ENCODE measurements around the gene DENND1A. TPM values are rescaled to one million over a fixed set of nuclear protein-coding genes. Genes with fewer than 3 reads are reported as not detected.
"Not testable (repeated sequence)": the region's sequence is repeated elsewhere in the genome, so short reads cannot be mapped to it uniquely, and the experiment has no call there.

DENND1A gene
- total RNA-seq, 1 donor from 2014 or later = 24.4 TPM

DNA sequence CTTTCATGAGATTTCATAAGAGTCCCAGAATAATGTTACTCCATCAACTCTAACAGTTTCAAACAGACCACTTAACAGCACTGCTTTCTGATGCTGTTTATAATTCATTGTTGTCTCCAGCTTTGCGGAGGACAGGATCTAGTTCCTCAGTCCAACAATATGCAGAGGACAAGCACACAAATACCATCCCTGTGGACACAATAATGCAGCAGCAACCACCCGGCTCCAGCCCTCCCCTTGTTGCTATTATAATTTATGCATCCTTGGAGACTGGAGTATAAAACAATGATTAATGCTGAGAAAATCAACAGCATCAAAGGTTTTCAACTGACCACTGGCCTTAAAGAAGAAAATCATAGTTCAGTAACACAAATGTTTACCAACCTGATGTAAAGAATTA lies 108.3 kb downstream of the DENND1A start:
- DNase-seq (ENCODE audit: low spot score) = no peak

DNA sequence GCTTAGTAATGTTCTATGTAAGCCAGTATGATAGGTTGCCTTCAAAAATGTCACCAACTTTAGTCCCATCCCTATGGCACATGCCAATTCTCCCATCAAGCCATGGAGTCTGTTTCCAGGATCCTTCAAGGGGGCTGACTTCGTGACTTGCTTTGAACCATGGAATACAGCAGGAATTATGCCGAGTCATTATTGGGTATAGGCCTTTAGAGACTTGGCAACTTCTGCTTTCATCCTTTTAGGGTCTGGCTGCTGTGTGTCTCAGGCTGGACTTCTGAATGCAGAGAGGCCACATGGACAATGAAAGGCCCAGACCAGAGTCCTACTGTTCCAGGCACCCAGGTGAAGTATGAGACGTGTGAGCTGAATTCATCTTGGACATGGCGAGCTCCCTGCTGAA lies 109.8 kb downstream of the DENND1A start:
- no peak for DNase-seq (ENCODE audit: low spot score)

DNA sequence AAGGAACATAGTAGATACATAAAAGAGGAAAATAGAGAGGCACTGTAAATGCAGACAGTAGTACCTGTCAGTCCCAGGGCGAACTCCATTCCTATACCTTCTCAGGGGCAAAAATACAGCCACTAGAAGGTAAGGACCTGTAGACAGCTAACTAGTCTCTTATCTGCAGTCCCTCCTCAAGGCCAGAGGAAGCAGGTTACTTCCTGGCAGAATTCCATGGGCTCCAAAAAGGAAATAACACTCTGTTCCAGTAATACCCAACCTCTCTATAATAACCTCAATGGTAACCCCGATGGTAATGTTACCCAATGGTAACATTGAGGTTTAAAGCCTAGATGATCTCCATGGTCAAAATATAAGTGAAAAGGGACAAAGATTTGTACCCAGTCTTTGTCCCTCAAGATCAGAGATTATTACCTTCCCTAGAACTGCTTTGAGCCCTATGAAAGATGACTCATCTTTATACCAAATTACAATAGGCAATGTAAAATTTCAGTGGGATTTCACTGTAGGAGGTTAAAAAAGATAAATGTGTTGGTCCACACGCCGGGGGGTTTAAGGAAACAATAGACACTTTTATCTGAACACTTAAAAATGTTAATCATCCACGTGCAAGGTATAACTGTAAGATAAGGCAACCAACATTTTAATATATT lies 113.0 kb downstream of the DENND1A start:
- no peak for DNase-seq (ENCODE audit: low spot score)

DNA sequence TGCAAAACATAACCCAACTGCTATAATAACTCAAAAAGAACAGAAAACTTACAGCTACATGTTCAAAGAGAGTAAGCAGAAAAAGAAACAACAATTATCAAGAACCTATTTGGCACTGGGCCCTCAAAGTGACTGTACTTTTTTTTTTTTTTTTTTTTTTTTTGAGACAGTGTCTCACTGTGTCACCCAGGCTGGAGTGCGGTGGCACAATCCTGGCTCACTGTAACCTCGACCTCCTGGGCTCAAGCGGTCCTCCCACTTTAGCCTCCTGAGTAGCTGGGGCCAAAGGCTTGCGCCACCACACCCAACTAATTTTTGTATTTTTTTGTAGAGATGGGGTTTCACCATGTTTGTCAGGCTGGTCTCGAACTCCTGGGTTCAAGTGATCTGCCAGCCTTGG lies 114.1 kb downstream of the DENND1A start:
- DNase-seq (ENCODE audit: low spot score) = not testable (repeated sequence)

DNA sequence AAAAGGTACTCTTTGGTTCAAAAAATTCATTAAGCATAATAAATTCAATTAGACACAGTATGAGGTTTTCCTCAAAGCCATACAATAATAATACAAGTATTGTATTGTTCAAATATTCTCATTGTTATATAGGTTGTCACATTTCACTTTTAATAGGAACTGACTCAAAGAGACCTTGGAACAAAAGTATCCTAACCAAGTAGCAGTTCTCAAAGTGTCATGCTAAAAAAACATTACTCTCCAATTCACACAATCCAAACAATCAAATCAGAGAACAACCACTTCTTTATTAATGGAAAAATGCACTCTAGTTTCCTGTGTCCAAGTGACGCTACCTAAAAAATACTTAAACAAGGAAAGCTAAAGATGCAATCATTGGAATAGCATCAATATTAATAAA lies 115.4 kb downstream of the DENND1A start:
- DNase-seq (ENCODE audit: low spot score) = no peak

DNA sequence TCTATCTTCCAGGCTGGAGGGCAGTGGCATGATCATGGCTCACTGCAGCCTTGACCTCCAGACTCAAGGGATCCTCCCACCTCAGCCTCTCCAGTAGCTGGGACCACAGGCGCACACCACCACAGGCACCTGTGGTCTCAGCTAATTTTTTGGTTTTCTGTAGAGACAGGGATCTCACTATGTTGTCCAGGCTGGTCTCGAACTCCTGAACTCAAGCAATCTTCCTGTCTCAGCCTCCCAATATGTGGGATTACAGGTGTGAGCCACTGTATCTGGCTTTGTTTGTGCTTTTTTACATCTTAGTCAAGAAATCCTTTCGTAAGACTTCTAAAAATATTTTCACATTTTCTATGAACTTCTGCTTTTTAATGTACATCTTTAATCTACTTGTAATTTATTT lies 116.9 kb downstream of the DENND1A start:
- DNase-seq (ENCODE audit: low spot score) = no peak

DNA sequence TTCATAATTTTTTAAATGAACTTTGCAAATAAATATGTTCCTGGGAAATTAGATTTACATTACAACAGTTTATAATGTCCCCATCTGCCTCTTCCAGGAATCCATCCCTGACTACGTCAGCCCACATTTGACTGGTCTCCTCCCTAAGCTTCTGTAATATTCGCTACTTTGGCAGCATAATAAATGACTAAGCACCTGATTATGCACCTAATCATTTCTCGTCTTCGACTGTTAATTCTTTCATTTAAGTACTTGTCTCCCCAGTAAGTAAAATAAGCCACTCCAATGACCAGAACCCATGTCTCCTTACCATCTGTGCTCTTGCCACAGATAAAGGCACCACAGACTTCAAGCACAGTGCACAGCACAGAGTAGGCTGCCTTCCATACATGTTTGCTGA lies 122.7 kb downstream of the DENND1A start:
- no peak for DNase-seq (ENCODE audit: low spot score)

DNA sequence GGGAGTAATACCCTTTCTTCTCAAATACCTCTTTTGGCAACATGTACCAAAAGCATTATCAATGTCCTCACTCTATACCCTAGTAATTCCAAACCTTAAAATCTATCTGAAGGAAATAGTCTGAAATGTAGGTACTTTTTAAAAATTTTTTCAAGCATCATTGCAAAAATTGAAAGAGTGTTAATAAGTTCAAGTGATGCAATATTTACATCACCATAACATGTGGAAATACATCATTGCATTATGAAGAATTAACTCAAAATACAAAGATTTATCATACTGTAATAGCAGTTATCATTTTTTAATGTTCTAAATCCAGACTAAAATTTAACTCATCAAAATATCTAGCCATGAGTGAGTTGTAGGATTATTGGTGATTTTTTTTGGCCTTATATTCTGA lies 123.1 kb downstream of the DENND1A start:
- DNase-seq (ENCODE audit: low spot score) = no peak

DNA sequence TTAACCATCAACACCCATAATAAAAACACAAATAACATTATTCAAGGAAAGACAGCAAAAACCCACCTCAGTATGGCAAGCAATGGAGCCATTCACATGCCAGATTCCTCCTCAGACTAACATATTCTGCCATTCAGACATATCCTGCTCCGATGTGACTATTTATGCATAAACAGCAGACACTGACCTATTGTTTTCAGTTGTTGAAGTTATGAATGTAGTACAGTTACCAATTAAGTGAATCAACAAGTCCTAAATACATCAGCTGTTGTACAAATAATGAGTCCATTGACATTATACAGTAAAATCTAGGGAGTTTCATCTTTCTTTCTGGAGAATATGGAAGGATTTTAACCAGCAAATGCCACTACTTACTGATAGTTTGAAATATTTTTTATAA lies 131.7 kb downstream of the DENND1A start:
- no peak for DNase-seq (ENCODE audit: low spot score)

DNA sequence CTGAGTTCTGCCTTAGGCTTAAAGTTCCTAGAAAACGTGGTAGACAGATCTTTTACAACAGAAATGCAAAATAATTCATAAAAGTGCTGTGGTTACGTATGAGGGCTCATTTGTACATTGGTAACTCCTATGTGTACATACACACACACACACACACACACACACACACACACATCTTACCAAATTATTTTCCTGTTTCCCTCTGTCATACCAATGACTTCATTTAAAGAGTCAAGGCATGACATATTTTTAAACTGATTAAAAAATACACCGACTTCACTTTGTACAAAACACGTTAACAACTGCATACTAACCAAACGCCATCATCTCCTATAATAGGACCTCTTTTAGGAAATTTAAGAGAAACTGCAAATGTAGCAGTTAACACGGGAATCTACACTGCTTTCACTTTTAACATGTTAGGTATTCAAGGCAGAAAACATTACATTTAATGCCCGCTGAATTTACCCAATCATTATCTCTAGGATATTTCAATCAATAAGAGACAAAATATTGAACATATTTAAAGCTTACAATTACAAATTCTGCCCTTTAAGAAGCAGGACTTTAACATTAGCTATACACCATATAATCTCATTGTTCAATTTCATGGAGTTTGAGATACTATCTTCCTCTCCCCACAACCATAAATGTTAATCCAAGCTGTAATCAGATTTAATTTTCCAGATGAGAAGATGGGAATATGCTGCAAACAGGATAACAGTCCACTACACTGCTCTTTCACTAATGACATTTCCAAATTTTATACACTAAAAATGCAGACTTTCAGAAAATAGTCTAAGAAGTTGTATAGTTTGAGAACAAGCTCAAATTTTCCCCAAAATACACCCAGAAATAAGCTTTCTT lies 133.1 kb downstream of the DENND1A start:
- no peak for DNase-seq (ENCODE audit: low spot score)

DNA sequence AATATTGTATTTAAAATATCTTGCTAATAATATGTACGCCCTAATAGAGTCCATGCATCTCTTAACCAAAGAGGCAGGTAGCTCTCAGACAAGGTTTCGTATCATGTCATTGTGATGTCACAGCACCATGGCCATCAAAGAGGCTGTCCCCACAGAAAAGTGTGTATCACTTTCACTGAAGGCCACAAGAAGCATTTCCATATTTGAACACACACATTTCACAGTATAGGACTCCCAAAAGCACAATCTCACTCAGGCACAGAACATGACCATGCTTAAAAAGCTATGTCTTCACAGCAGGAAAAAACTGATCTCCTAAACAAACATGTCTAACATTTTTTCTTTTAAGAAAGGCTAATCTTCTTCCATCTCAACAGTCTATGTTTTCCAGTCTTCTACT lies 133.8 kb downstream of the DENND1A start:
- no peak for DNase-seq (ENCODE audit: low spot score)

DNA sequence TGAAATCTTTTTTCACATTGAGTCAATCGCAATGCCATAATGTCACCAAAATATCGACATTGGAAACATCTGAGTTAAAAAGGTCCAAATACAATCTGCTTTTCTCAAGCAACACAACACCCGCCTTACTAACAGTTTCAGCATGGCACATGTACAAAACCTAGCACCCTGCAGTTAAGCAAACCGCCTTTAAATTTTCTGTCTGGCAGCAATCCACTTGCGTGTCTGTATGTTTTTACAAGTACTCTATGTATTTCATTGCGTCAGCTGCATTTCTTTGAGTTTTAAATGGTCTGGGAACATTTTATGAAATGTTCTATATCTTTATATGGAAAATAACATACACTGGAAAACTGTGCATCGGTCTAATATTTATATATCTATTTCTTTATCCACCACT lies 134.6 kb downstream of the DENND1A start:
- DNase-seq (ENCODE audit: low spot score) = no peak

DNA sequence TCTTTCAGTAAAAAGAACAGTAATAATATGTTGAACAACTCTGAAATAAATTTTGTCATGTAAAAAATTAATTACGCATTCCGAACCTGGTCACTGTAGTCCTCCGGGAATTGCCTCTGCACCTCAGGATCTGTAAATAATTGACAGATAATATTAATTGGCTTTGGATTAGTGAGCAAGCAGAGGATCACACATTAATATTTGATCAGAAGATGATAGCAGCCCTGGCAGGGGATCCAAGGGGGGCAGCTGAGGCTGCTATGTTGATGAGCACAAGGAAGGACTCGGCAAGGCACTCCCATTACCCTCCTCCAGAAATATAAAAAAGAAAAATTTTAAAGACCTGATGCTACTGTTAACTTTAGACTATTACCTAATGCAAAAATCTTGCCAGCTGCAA lies 137.4 kb downstream of the DENND1A start:
- no peak for DNase-seq (ENCODE audit: low spot score)

DNA sequence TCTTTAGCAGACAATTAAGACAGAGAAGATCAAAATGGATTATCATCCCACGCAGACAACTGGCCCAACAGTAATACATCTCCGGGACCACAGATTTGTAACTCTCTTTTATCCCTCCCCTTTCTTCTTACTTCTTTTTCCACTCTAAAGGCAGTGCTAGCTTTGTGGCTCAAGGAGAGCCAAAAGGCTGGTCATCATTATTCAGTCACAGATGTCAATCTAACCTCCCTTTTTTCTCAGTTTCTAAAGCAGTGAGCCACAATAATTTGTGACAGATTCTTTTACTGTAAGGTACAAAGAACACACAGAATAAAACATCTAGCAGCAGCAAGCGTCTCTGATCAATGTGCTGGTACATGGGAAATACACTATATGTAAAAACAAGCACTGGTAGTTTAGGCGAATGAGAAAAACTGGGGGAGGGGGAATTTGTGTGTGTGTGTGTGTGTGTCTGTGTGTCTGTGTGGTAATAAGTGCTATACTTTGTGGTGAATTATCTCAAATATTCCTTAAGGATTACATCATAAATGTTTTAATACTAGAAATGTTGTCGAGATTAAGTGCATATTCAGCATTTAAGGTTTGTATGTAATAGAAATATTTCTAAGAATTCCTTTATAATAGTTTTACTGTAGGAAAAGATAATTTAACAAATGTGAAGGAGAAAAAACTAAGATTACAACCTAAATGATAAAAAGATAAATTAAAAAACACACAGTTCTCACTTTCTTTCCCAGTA lies 140.2 kb downstream of the DENND1A start:
- no peak for DNase-seq (ENCODE audit: low spot score)

DNA sequence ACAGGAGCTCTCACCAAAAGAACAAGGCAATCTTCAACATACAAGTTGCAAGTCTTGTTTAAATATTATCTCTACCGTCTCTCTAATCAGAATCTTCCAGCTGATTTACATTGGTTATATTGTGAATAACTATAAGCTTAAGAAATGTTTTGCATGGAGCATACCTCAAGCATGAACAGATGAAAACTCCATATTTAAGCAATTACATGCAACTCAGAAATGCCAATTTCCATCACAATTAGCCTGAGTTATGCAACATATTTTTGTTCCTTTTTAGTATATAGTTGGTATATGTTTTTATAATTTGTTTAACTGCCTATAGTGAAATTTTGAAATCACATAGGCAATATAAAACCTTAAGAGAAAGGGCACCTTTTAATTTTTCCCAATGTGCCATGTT lies 142.5 kb downstream of the DENND1A start:
- DNase-seq (ENCODE audit: low spot score) = no peak

DNA sequence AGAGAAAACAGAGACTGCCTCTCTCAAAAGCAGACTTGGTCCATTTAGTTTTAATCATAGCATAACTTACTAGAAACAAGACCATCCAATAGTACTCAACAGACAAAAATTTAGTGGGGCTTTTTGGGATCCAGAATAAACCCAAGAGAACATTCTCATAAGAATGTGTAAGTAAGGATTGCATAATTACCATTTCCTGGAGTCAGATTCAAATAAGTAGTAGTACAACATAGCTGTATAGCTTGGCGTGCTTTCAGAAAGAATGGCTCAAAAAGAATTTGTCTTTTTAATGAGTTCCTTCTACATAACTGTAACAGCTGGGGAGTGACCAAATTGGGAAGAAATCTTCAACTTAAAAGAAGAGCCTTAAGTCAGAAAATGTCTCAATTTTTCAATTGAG lies 145.4 kb downstream of the DENND1A start:
- DNase-seq (ENCODE audit: low spot score) = no peak

DNA sequence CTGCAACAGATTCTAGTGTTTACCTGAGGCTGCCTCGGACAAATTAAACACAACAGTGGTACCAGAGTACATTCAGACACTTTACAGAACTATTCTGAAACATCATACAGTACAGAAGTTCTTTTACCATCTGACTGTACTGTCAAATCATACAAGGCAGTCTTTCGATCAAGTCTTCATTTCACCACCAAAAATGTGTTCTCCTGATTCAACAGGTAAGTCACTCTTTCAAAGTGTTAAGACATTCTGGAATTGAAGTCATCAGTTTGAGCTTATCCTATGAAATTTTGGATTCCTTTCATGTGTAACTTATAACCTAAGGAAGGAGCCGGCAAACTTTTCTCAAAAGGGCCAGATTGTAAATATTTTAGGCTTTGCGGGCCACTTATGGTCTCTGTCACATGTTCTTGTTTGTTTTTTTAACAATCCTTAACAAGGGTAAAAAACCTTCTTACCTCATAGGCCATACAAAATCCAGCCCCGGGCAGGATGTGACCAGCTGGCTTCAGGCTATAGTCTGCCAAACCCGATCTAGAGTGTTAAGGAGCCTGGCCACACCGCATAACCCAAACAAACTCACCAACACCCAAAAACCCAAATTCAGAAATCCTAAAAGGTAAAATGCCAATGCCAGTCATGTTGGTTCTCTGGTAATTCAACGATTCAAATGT lies 151.6 kb downstream of the DENND1A start:
- DNase-seq (ENCODE audit: low spot score) = no peak

DNA sequence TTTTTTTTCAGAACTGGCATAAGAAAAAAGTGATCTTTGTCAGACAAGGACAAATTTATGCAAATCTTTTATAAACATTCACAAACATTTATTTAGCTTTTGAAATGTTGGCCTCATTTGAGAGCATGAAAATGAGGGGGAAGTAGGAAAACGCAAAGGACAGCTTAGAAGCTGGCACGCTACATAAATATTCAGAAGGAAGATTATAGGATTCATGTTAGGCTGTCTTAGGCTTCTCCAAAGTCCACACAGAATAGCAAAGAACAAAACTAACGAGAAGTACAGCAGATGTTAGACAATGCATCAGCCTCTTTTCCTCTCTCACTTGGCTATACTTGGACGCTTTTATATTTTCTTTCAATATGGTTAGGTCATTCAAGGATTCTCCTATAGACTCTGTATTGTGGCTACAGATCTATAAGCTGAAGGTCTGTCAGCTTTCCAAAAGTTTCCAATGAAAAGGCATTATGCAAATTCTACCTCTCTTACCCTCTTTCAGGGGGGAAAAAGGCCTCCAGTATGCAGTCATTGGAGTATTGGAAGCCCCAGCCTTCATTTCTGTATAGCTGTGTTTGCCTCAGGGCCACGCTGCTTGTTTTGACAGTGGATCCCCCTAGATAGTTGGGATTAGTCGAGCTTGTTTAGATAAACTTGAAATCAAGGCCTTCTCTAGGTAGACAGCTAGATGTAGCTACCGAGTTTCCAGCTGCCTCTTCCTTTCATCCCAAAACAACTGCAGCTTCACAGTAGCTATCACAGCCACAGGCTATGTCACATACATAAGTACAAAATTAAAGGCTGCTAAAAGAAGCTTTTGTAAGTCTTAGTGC lies 153.0 kb downstream of the DENND1A start:
- DNase-seq (ENCODE audit: low spot score) = no peak

DNA sequence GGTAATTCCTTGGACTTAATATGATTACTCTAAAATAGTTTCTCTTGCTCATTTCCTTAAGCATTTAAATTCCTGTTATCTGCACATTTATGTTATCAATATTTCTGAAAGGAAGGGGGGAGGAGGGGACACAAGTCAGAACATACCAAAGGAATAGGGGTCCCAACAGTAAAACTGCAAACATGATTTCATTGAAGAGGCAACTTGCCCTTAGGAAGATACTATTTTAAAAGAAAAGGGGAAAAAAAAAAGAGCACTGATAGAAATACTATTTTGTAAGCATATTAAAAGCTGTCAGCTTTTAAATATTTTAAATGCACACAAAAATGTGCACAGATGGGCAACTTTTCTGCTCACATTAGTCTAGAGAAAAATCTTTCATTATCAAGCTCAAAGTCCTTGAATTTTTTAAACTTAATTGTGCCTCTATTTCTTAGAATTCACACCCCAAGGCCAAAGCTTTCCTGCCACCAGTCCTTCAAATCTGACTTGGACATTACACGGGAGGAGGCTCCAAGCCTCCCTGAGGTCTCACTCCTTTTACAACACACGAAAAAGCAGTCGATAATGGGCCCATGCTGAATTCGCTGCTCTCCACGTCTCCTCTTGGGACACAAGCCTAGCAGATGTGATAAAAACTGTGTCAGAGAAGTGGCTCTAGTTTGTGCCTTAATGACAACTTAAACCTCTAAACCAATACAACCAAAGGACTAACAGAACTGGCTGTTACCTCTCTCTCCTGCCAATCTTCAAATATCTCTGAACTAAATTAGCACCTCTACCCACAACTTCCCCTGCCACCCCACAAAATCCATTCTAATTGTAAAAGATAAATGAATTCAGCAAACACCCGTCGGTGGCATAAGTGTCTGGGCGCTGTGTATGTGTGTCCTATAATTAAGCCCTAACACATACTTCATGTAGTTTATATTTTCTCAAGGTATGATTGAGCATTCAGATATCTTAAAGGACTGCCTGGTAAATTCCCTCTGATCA lies 154.3 kb downstream of the DENND1A start:
- DNase-seq (ENCODE audit: low spot score) = no peak

DNA sequence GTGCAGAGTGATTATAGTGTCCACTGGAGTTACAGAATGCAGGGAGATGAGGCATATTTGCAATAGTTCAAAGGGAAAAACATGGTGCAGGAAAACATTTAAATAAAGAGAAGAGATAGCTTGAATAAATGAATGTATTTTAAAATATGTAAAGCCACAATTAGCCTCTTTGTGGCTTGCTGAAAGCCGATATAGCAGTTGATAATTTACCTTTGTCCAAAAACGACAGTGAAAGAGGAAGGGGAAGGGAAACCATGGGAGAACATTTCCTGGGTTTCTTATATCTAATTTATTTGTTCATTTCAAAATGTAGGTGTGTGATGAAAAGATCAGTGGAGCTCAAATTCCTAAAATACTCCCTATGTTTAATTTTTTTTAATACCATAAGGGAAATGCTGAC lies 156.1 kb downstream of the DENND1A start:
- DNase-seq (ENCODE audit: low spot score) = no peak
